GM23248 (cell line): ENCODE measurements around the gene DSC1. TPM values are rescaled to one million over a fixed set of nuclear protein-coding genes. Genes with fewer than 3 reads are reported as not detected.

Experiments
- DNase-seq: peaks from one replicate; pipeline ENCODE4 v3.0.0-alpha.2; 2015
- H2AFZ ChIP-seq: fragments of 200-600 bp; sonication (generic); 2 replicates; pipeline ENCODE4 v1.6.1; 2016; ENCODE audit warnings: antibody characterized with exemption
- H3F3A ChIP-seq: fragments of 200-600 bp; sonication (generic); 2 replicates; pipeline ENCODE4 v1.6.1; 2016; ENCODE audit warnings: mild to moderate bottlenecking, antibody characterized with exemption, mixed run types; ENCODE audit not compliant: insufficient read depth
- H3K27ac ChIP-seq: fragments of 200-600 bp; sonication (generic); 2 replicates; pipeline ENCODE4 v1.5.1; 2016; ENCODE audit warnings: mild to moderate bottlenecking
- H3K27me3 ChIP-seq: fragments of 200-600 bp; sonication (generic); replicated peaks from 2 replicates; pipeline ENCODE4 v1.6.1; 2016; ENCODE audit warnings: mild to moderate bottlenecking; ENCODE audit not compliant: insufficient read depth
- H3K36me3 ChIP-seq: fragments of 200-600 bp; sonication (generic); 2 replicates; pipeline ENCODE4 v1.6.1; 2016; ENCODE audit warnings: low read depth, mild to moderate bottlenecking
- H3K4me1 ChIP-seq: fragments of 200-600 bp; sonication (generic); 2 replicates; pipeline ENCODE4 v1.6.1; 2016; ENCODE audit warnings: mild to moderate bottlenecking; ENCODE audit not compliant: insufficient read depth
- H3K4me2 ChIP-seq: fragments of 200-600 bp; sonication (generic); one replicate; pipeline ENCODE4 v1.6.1; 2016; ENCODE audit warnings: mild to moderate bottlenecking; ENCODE audit not compliant: unreplicated experiment
- H3K4me3 ChIP-seq: fragments of 200-600 bp; sonication (generic); 2 replicates; pipeline ENCODE4 v1.5.1; 2016; ENCODE audit warnings: mild to moderate bottlenecking
- H3K79me2 ChIP-seq: fragments of 200-600 bp; sonication (generic); 2 replicates; pipeline ENCODE4 v1.6.1; 2016; ENCODE audit warnings: mild to moderate bottlenecking; ENCODE audit not compliant: insufficient read depth
- H3K9ac ChIP-seq: fragments of 200-600 bp; sonication (generic); 2 replicates; pipeline ENCODE4 v1.6.1; 2016; ENCODE audit warnings: mild to moderate bottlenecking
- H3K9me2 ChIP-seq: fragments of 200-600 bp; sonication (generic); 2 replicates; pipeline ENCODE4 v1.6.1; 2016; ENCODE audit warnings: mixed run types, mild to moderate bottlenecking, moderate library complexity; ENCODE audit not compliant: insufficient read depth
- H3K9me3 ChIP-seq: fragments of 200-600 bp; sonication (generic); one replicate; pipeline ENCODE4 v1.6.1; 2017; ENCODE audit warnings: low read depth
- H4K20me1 ChIP-seq: fragments of 200-600 bp; sonication (generic); 2 replicates; pipeline ENCODE4 v1.6.0; 2016; ENCODE audit not compliant: insufficient read depth
- EZH2 ChIP-seq: fragments of 200-600 bp; sonication (generic); IDR thresholded peaks from 2 replicates; pipeline ENCODE4 v1.6.1; 2018; ENCODE audit warnings: antibody characterized with exemption, mild to moderate bottlenecking; ENCODE audit not compliant: insufficient read depth, poor library complexity, severe bottlenecking
- EZH2phosphoT487 ChIP-seq: fragments of 200-600 bp; sonication (generic); IDR thresholded peaks from 2 replicates; pipeline ENCODE4 v1.6.1; 2018; ENCODE audit warnings: antibody characterized with exemption, moderate library complexity, mild to moderate bottlenecking, low read depth; ENCODE audit not compliant: insufficient read depth
- WGBS, 2 experiments: methylation state at CpG; one replicate each; pipeline ENCODE4 v1.1.6; 2015 to 2017; ENCODE audit warnings: low lambda C conversion rate in 2 of 2, low coverage in 1 of 2; ENCODE audit errors: missing lambda C conversion rate in 2 of 2; 5-methylcytosine and 5-hydroxymethylcytosine counted together
- in situ Hi-C: fragments of 300-500 bp; cut with MboI; formaldehyde crosslinking; loops from 2 replicates; pipeline ENCODE4 v1.15.0; 2020
- polyA plus RNA-seq: library from polyadenylated mRNA; unstranded; fragments of >200 nt; fragmentation: Nextera tagmentation; extraction: Ambion mirVana; gene quantifications from 2 replicates; pipeline ENCODE4 v1.2.1, GENCODE V29; 2016
- total RNA-seq: library from RNA; depleted of rRNA; stranded (reverse); fragments of >200 nt; shearing (Covaris generic); gene quantifications from 2 replicates; pipeline ENCODE4 v1.2.3, GENCODE V29; 2014

The DSC1 gene
- total and polyA plus RNA-seq, 2 experiments from 2014 or later = not detected

DNA sequence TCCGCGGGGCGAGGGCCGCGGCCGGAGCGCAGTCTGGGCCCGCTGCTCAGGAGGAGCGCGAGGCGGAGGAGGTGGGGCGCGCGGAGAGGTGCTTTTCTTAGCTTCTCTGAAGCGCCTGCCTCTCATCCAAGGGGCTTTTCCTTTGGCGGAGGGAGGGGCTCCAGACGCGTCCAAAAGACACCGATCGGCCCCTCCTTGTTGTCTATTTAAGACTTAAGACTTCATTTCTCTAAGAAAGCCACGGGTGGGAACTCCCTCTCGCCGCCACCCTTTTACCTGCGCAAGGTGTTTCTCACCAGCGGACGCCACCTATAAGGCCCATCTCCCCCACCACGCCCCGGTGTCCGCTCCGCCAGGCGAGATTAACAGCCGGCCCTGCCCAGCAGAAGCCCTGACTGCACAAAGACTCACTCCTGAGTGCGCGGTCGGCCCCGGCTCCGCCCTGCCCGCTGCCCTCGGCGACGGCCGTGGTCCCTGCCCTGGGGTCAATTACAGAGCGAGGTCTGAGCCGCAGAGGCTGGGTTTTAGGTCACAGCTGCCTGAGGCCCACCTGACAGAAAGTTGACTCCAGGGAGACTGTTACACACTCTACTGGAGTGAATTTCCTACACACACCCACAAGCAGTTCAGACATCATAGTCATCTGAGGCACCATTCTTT lies 60.5 kb downstream of the DSC1 start, which contains the start of gene DSC2:
TSS of gene DSC2 (minus strand) at position 397 of the 660 bp plus-strand sequence. CDS start 450 bp downstream, outside the sequence.
- Histone ChIP-seq H3K9me2 (no peaks in the 10 kb centered on the region), H3K4me3 (no peak within 1 kb of the TSS), H3F3A (no peaks in the 10 kb centered on the region), H3K79me2 (no peaks in the 10 kb centered on the region), H3K4me2 (no peak within 1 kb of the TSS), H2AFZ (no peak within 1 kb of the TSS), H3K9me3 (no peaks in the 10 kb centered on the region), H3K27me3 (no peaks in the 10 kb centered on the region), H3K27ac (no peak within 1 kb of the TSS), H4K20me1 (no peaks in the 10 kb centered on the region), H3K9ac (no peak within 1 kb of the TSS), H3K36me3 (no peaks in the 10 kb centered on the region), H3K4me1 (no peaks in the 10 kb centered on the region)
- in situ Hi-C loops = no loop called here
- TF ChIP-seq EZH2 (no peak), EZH2phosphoT487 (no peak)
- DNase-seq = no peak
- 3 to 8% methylated on average over 43 to 44 of the region's 44 CpGs for WGBS, 2 experiments

DNA sequence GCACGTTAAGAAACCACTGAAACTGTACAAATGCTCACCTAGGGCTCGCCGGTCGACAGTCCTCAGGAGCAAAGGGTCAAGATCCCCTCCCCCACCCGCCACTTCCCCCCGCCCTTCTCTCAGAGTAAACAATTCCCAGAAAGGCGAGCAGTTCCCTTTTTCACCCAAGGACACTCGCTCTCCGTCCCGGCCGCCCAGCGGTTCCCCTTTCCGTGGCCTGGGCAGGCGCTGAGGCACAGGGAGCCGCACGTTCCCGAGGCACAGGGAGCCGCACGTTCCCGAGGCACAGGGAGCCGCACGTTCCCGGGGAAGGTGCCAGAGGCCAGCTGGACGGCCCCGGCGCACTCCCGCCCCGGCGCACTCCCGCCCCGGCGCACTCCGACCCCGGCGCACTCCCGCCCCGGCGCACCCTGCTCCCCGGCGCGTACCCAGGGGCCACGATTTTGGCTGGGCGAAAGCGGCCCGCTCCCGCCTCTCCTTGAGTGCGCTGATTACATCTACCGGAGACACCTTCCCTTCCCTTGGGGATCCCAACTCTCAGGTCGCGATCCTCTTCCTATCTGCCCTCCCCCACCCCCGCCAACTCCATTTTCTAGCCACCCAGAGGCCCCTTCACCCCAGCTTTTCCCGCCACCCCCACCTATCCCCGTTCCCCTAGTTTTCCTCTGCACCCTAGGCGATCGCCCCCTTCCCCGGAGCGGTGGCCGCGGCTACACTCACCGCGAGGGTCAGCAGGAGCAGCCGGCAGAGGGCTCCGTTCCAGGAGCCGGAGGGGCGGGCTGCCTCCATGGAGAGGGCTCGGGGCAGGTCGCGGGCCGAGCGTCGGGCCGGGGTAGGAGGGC lies 61.3 kb downstream of the DSC1 start:
- Histone ChIP-seq H3K79me2 (no peaks in the 10 kb centered on the region), H3K27ac (no peak overlapping the region), H3K27me3 (no peaks in the 10 kb centered on the region), H2AFZ (no peak overlapping the region), H3K36me3 (no peaks in the 10 kb centered on the region), H3K9ac (no peak overlapping the region), H4K20me1 (no peaks in the 10 kb centered on the region), H3F3A (no peaks in the 10 kb centered on the region), H3K4me1 (no peaks in the 10 kb centered on the region), H3K4me2 (no peak overlapping the region), H3K9me3 (no peaks in the 10 kb centered on the region), H3K9me2 (no peaks in the 10 kb centered on the region), H3K4me3 (no peak overlapping the region)
- 3 to 4% methylated on average over 34 to 60 of the region's 72 CpGs for WGBS, 2 experiments
- no peak for DNase-seq
- in situ Hi-C loops = no loop called here
- no peak for TF ChIP-seq EZH2
- TF ChIP-seq EZH2phosphoT487 = no peak

DNA sequence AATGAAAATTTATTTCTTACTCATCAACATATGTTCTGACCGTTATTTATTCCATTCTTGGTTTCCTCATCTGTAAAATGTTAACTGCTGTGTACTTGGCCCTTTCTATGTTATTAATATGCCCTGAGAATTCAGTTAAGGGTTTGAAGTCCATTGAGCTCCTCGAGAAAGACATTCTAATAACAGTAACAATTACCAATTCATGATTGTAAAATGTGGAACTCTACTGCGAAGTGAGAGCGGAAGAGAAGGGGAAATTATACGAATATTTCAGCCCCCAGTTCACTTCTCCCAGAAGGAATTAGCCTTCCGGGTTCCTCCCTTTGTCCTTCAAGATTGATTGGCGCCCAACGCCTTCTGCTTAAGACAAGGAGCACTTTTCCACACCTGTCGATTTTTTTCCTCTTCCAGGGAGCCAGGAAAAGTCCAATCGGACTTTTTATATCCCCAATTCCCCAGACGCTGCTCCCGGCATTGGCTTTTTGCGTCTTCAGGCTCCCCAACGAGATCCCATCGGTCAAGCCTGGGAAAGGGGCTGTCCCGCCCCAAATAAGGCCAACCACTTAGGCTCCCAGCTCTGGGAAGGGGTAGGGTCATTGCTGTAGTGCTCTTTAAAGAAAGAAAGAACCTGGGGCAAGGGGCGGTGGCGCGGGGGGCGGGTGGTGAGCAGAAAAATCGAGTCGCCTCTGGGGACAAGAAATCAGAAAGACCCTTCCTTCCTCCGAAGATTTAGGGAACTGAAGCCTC lies 62.0 kb downstream of the DSC1 start:
- no peaks in the 10 kb centered on the region for H3K36me3 ChIP-seq
- no peak overlapping the region for H3K4me2 ChIP-seq
- no peaks in the 10 kb centered on the region for H3K9me2 ChIP-seq
- WGBS, 2 experiments = 2 to 3% methylated on average over 16 to 23 of the region's 23 CpGs
- H2AFZ ChIP-seq = no peak overlapping the region
- no peak overlapping the region for H3K4me3 ChIP-seq
- no peak for DNase-seq
- no peak overlapping the region for H3K9ac ChIP-seq
- H4K20me1 ChIP-seq = no peaks in the 10 kb centered on the region
- no peak overlapping the region for H3K27ac ChIP-seq
- no peaks in the 10 kb centered on the region for H3K27me3 ChIP-seq
- H3F3A ChIP-seq = no peaks in the 10 kb centered on the region
- TF ChIP-seq EZH2 (no peak), EZH2phosphoT487 (no peak)
- in situ Hi-C loops = no loop called here
- H3K9me3 ChIP-seq = no peaks in the 10 kb centered on the region
- H3K79me2 ChIP-seq = no peaks in the 10 kb centered on the region
- no peaks in the 10 kb centered on the region for H3K4me1 ChIP-seq

DNA sequence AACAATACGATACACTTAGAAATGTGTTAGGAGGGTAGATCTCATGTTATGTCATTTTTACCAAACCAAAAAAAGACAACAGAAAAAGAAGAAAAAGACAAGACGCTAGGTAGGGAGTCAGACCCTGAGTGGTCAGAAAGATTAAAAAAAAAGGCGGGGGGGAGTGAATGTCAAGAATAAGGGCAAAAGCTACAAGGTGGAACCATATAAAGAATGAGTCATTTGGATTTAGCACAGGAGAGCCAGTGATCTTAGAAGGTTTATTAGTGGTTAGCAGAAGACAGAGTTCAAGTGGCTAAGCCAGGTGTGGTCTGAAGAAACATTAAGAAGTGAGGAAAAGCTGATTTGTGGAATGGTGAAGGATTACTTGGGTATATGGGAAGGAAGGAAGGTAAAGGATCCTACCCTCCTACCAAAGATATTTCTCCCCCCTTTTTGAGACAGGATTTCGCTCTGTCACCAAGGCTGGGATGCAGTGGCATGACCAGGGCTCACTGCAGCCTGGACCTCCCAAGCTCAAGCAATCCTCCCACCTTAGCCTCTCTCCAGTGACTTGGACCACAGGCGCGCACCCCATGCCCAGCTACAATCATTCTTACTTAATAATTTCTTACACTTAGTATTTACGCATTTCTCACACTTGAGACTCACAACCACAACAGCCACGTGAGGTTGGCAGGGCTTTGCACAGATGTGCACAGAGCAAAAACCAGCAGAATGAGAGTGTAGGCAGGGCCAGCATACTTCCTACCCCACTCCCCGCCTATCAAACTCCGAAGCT lies 63.0 kb downstream of the DSC1 start:
- Histone ChIP-seq H4K20me1 (no peaks in the 10 kb centered on the region), H3K4me3 (no peak overlapping the region), H3K79me2 (no peaks in the 10 kb centered on the region), H3K9ac (no peak overlapping the region), H3K36me3 (no peaks in the 10 kb centered on the region), H2AFZ (no peak overlapping the region), H3K27ac (no peak overlapping the region), H3K9me3 (no peaks in the 10 kb centered on the region), H3F3A (no peaks in the 10 kb centered on the region), H3K9me2 (no peaks in the 10 kb centered on the region), H3K27me3 (no peaks in the 10 kb centered on the region), H3K4me1 (no peaks in the 10 kb centered on the region), H3K4me2 (no peak overlapping the region)
- in situ Hi-C loops = no loop called here
- 41 to 42% methylated on average over 10 of the region's 10 CpGs for whole genome bisulfite sequencing, 2 experiments
- TF ChIP-seq EZH2phosphoT487 = no peak
- no peak for TF ChIP-seq EZH2
- no peak for DNase-seq
